Panc1 (cell line): Measurements from ENCODE around the gene DTHD1. TPM values are rescaled to one million over a fixed set of nuclear protein-coding genes. Genes with fewer than 3 reads are reported as not detected.

Experiments
- ATAC-seq: fragments of 200-7000 bp; cut with Tn5 transposase; 2 replicates; pipeline ENCODE4 v1.9.1; 2020; ENCODE audit warnings: mild to moderate bottlenecking, moderate library complexity
- BruUV-seq: library from RNA; stranded (reverse); fragments of 400-500 nt; replicated peaks from 2 replicates; lab custom pipeline; 2021; lab: Mats Ljungman, UMichigan
- CTCF ChIA-PET: fragments of 300-600 bp; sonication (Branson Sonifier 250); formaldehyde crosslinking; loops from one replicate; lab custom pipeline; 2022; ENCODE audit warnings: antibody characterized with exemption; lab: Charles Lee
- POLR2A ChIA-PET: fragments of 300-600 bp; sonication (Branson Sonifier 250); formaldehyde crosslinking; loops from one replicate; lab custom pipeline; 2022; ENCODE audit warnings: antibody characterized with exemption; lab: Charles Lee
- DNase-seq: peaks from one replicate; pipeline ENCODE4 v3.0.0-alpha.2; 2010; ENCODE audit warnings: low read depth, low spot score
- H3K27ac ChIP-seq: 2 replicates; pipeline ENCODE4 v1.5.1; 2011; ENCODE audit warnings: mild to moderate bottlenecking, low read length, inconsistent platforms
- H3K27me3 ChIP-seq: fragments of 200-500 bp; sonication (Bioruptor generic); 2 replicates; pipeline ENCODE4 v1.6.0; 2014; ENCODE audit warnings: low read length, inconsistent platforms; ENCODE audit not compliant: control insufficient read depth, insufficient read depth
- H3K36me3 ChIP-seq: fragments of 200-500 bp; sonication (Bioruptor generic); 2 replicates; pipeline ENCODE4 v1.5.1; 2014; ENCODE audit warnings: inconsistent platforms, mild to moderate bottlenecking, low read length, moderate library complexity; ENCODE audit not compliant: control insufficient read depth, insufficient read depth
- H3K4me1 ChIP-seq: 2 replicates; pipeline ENCODE4 v1.5.1; 2011; ENCODE audit warnings: inconsistent platforms, mild to moderate bottlenecking, low read length, moderate library complexity; ENCODE audit not compliant: control insufficient read depth, insufficient read depth
- H3K4me3 ChIP-seq, 2 experiments: 2 replicates each; pipeline ENCODE4 v1.5.1; 2011 to 2012; ENCODE audit warnings: low read depth in 2 of 2, low read length in 2 of 2, mild to moderate bottlenecking in 2 of 2, inconsistent platforms in 1 of 2, moderate library complexity in 1 of 2
- H3K9me3 ChIP-seq: fragments of 200-500 bp; sonication (Bioruptor generic); 2 replicates; pipeline ENCODE4 v1.5.1; 2014; ENCODE audit warnings: low read depth, mild to moderate bottlenecking, inconsistent platforms, low read length, moderate library complexity; ENCODE audit not compliant: control insufficient read depth, insufficient read depth
- CTCF ChIP-seq: fragments of 450-650 bp; IDR thresholded peaks from 2 replicates; pipeline ENCODE4 v1.5.1; 2017; ENCODE audit warnings: mild to moderate bottlenecking
- POLR2AphosphoS5 ChIP-seq: IDR thresholded peaks from 2 replicates; pipeline ENCODE4 v1.6.1; 2012; ENCODE audit warnings: mild to moderate bottlenecking, low read depth, low read length, moderate library complexity
- REST ChIP-seq, 2 experiments: IDR thresholded peaks; 2 replicates each; pipeline ENCODE4 v1.6.1; 2011 to 2012; ENCODE audit warnings: low read depth in 2 of 2, control low read depth in 1 of 2, low read length in 1 of 2, mild to moderate bottlenecking in 1 of 2, moderate library complexity in 1 of 2; ENCODE audit not compliant: insufficient read depth in 1 of 2
- SIN3A ChIP-seq: IDR thresholded peaks from 2 replicates; pipeline ENCODE4 v1.6.1; 2012; ENCODE audit warnings: low read depth, mild to moderate bottlenecking, low read length, moderate library complexity, borderline replicate concordance; ENCODE audit not compliant: insufficient read depth
- TCF7L2 ChIP-seq: IDR thresholded peaks from 2 replicates; pipeline ENCODE4 v1.6.1; 2011; ENCODE audit warnings: mild to moderate bottlenecking, low read depth, low read length, inconsistent platforms
- in situ Hi-C: cut with HindIII; loops from 2 replicates; pipeline ENCODE4 v1.10.0; 2016; ENCODE audit warnings: low sequenced_read_pairs, low pct_unique_long_range_greater_than_20kb
- intact Hi-C: fragments of 100-400 bp; cut with micrococcal nuclease; formaldehyde crosslinking; loops from one replicate; pipeline ENCODE4 v1.10.0; 2022; ENCODE audit not compliant: unreplicated experiment
- total RNA-seq: library from RNA; stranded (reverse); gene quantifications from one replicate; pipeline ENCODE4 v1.2.1, GENCODE V29; 2021; ENCODE audit not compliant: unreplicated experiment

DTHD1 gene
- total RNA-seq, 1 experiment from 2014 or later, result not detected

DNA sequence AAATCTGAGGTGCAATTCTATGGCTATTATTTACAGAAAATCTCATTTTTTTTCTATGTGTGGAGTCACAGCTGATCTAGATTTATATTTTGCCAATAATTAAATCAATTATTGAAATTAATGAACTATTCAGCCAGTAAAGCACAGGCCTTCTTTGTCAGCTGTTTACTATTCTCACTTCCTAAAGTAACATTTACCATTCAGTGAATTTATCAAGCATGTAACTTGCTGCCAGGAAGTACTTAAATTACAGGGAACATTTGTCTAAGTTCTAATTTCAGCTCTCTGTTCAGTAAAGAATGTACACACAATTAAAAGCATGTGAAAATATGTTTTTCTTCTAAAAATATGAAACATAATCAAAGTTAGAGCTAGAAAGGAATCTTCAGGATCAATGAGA, 79.3 kb downstream of the DTHD1 start:
- Histone ChIP-seq H3K27me3 (no peaks in the 10 kb centered on the region), H3K27ac (no peak overlapping the region), H3K36me3 (no peaks in the 10 kb centered on the region), H3K9me3 (no peaks in the 10 kb centered on the region), H3K4me3 (no peak overlapping the region), H3K4me1 (no peaks in the 10 kb centered on the region)
- POLR2A ChIA-PET, result no interaction called here
- no peak for ATAC-seq
- no peak for DNase-seq
- intact Hi-C loops (no loop called here), in situ Hi-C loops (no loop called here)
- no peak for TF ChIP-seq TCF7L2
- no peak for TF ChIP-seq SIN3A
- no peak for TF ChIP-seq REST (IDR thresholded peaks at IDR 0.05; ENCODE audit: insufficient read depth in 1 of 2, low read depth in 2 of 2, low read length in 1 of 2)
- no peak for TF ChIP-seq CTCF
- CTCF ChIA-PET, result no interaction called here
- BruUV-seq, result no TSS peak

DNA sequence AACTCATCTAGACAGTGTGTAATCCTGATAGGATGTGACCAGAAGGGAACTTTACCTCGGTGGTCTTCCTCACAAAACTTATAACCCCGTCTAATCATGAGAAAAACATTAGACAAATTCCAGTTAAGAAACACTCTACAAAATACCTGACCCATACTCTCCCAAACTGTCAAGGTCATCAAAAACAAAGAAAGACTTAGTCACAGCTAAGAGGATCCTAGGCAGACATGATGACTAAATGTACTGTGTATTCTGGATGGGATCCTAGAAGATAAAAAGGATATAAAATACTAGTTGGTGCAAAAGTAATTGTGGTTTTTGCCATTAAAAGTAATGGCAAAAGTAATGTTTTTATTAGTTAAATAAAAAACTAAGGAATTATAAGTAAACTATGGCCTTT, 81.6 kb downstream of the DTHD1 start:
- in situ Hi-C loops (no loop called here), intact Hi-C loops (no loop called here)
- no peak overlapping the region for H3K27ac ChIP-seq
- no peaks in the 10 kb centered on the region for H3K36me3 ChIP-seq
- ChIA-PET POLR2A (no interaction called here), CTCF (no interaction called here)
- H3K4me3 ChIP-seq, result no peak overlapping the region
- DNase-seq (no peak), ATAC-seq (no peak)
- TF ChIP-seq REST (IDR thresholded peaks at IDR 0.05; ENCODE audit: insufficient read depth in 1 of 2, low read depth in 2 of 2, low read length in 1 of 2) (no peak), CTCF (no peak), POLR2AphosphoS5 (no peak), TCF7L2 (no peak), SIN3A (no peak)
- BruUV-seq, result no TSS peak
- H3K27me3 ChIP-seq, result no peaks in the 10 kb centered on the region
- H3K4me1 ChIP-seq, result no peaks in the 10 kb centered on the region
- H3K9me3 ChIP-seq, result no peaks in the 10 kb centered on the region
